GM23338 (cell line): ENCODE data around the gene TCIRG1. TPM values are rescaled to one million over a fixed set of nuclear protein-coding genes. Genes with fewer than 3 reads are reported as not detected.
A peak's percentile ranks its signal among the peaks of the same experiment; 100 is the strongest.

Source experiments
- ATAC-seq: fragments of 200-7000 bp; cut with Tn5 transposase; 3 replicates; pipeline ENCODE4 v1.9.1; 2020
- DNase-seq: peaks from one replicate; pipeline ENCODE4 v3.0.0-alpha.2; 2015; ENCODE audit warnings: low spot score
- H2AFZ ChIP-seq: fragments of 200-600 bp; sonication (generic); 2 replicates; pipeline ENCODE4 v1.8.0; 2016; ENCODE audit warnings: antibody characterized with exemption, mild to moderate bottlenecking, moderate library complexity
- H3F3A ChIP-seq: fragments of 200-600 bp; sonication (generic); replicated peaks from 2 replicates; pipeline ENCODE4 v1.8.0; 2017; ENCODE audit warnings: antibody characterized with exemption, mixed run types, low read depth
- H3K27ac ChIP-seq: fragments of 200-600 bp; sonication (generic); 2 replicates; pipeline ENCODE4 v1.6.1; 2016; ENCODE audit warnings: low read depth
- H3K27me3 ChIP-seq: fragments of 200-600 bp; sonication (generic); 2 replicates; pipeline ENCODE4 v1.8.0; 2016; ENCODE audit warnings: mild to moderate bottlenecking, mixed run types, moderate library complexity; ENCODE audit not compliant: insufficient read depth
- H3K36me3 ChIP-seq: fragments of 200-600 bp; sonication (generic); 2 replicates; pipeline ENCODE4 v1.8.0; 2016; ENCODE audit warnings: mild to moderate bottlenecking; ENCODE audit not compliant: insufficient read depth
- H3K4me1 ChIP-seq: fragments of 200-600 bp; sonication (generic); 2 replicates; pipeline ENCODE4 v1.8.0; 2016; ENCODE audit warnings: mild to moderate bottlenecking, moderate library complexity; ENCODE audit not compliant: insufficient read depth
- H3K4me2 ChIP-seq: fragments of 200-600 bp; sonication (generic); 2 replicates; pipeline ENCODE4 v1.7.1; 2017; ENCODE audit warnings: mixed run types
- H3K4me3 ChIP-seq: fragments of 200-600 bp; sonication (generic); 2 replicates; pipeline ENCODE4 v1.6.1; 2016; ENCODE audit warnings: mixed run types
- H3K79me2 ChIP-seq: fragments of 200-600 bp; sonication (generic); replicated peaks from 2 replicates; pipeline ENCODE4 v1.8.0; 2017; ENCODE audit warnings: mild to moderate bottlenecking; ENCODE audit not compliant: insufficient read depth
- H3K9me2 ChIP-seq: fragments of 200-600 bp; sonication (generic); 2 replicates; pipeline ENCODE4 v1.8.0; 2017; ENCODE audit not compliant: insufficient read depth
- H4K20me1 ChIP-seq: fragments of 200-600 bp; sonication (generic); replicated peaks from 2 replicates; pipeline ENCODE4 v1.8.0; 2017; ENCODE audit warnings: mild to moderate bottlenecking; ENCODE audit not compliant: insufficient read depth
- H3K27ac Mint-ChIP-seq: 2 replicates; pipeline ENCODE4 v1.8.0; 2020; ENCODE audit warnings: inconsistent platforms, mild to moderate bottlenecking, moderate library complexity, mixed read lengths
- H3K27me3 Mint-ChIP-seq: 3 replicates; pipeline ENCODE4 v1.8.0; 2022; ENCODE audit warnings: low read depth, mild to moderate bottlenecking, moderate library complexity, mixed read lengths, inconsistent platforms; ENCODE audit not compliant: insufficient read depth, poor library complexity
- H3K36me3 Mint-ChIP-seq: 3 replicates; pipeline ENCODE4 v1.8.0; 2021; ENCODE audit warnings: low read depth, mild to moderate bottlenecking, inconsistent platforms, moderate library complexity, mixed read lengths
- H3K4me1 Mint-ChIP-seq: 3 replicates; pipeline ENCODE4 v1.8.0; 2020; ENCODE audit warnings: mild to moderate bottlenecking, inconsistent platforms, mixed read lengths
- H3K4me3 Mint-ChIP-seq: 3 replicates; pipeline ENCODE4 v1.8.0; 2021; ENCODE audit warnings: moderate library complexity, mild to moderate bottlenecking, inconsistent platforms, mixed read lengths
- H3K9me3 Mint-ChIP-seq: 3 replicates; pipeline ENCODE4 v1.8.0; 2020; ENCODE audit warnings: moderate library complexity, mild to moderate bottlenecking, inconsistent platforms, mixed read lengths
- CREB1 ChIP-seq: fragments of 250-450 bp; sonication (Bioruptor Pico); IDR thresholded peaks from 2 replicates; pipeline ENCODE4 v1.5.0; 2020; ENCODE audit warnings: low read depth, mild to moderate bottlenecking, moderate library complexity
- EZH2 ChIP-seq: fragments of 200-600 bp; sonication (generic); IDR thresholded peaks from one replicate; pipeline ENCODE4 v1.8.0; 2017; ENCODE audit warnings: antibody characterized with exemption, mild to moderate bottlenecking, low read depth; ENCODE audit not compliant: unreplicated experiment
- EZH2phosphoT487 ChIP-seq: fragments of 200-600 bp; sonication (generic); IDR thresholded peaks from one replicate; pipeline ENCODE4 v1.8.1; 2018; ENCODE audit warnings: antibody characterized with exemption; ENCODE audit not compliant: unreplicated experiment
- NANOG ChIP-seq: IDR thresholded peaks from 2 replicates; pipeline ENCODE4 v1.6.1; 2016; ENCODE audit warnings: antibody characterized with exemption, borderline replicate concordance
- POLR2AphosphoS5 ChIP-seq: IDR thresholded peaks from 2 replicates; pipeline ENCODE4 v1.6.1; 2016; ENCODE audit warnings: antibody characterized with exemption, low read depth
- ZNF114 ChIP-seq: fragments of 250-450 bp; sonication (Bioruptor Pico); IDR thresholded peaks from 2 replicates; pipeline ENCODE4 v1.5.0; 2020; ENCODE audit warnings: mild to moderate bottlenecking, moderate library complexity
- ZNF331 ChIP-seq: fragments of 250-450 bp; sonication (Bioruptor Pico); IDR thresholded peaks from 2 replicates; pipeline ENCODE4 v1.5.0; 2020; ENCODE audit warnings: low read depth, mild to moderate bottlenecking, moderate library complexity
- polyA plus RNA-seq: library from polyadenylated mRNA; unstranded; fragments of >200 nt; fragmentation: Nextera tagmentation; extraction: Ambion mirVana; gene quantifications from 2 replicates; pipeline ENCODE4 v1.2.1, GENCODE V29; 2016
- total RNA-seq: library from RNA; depleted of rRNA; stranded (reverse); fragments of >200 nt; shearing (Covaris generic); gene quantifications from 2 replicates; pipeline ENCODE4 v1.2.3, GENCODE V29; 2014
- TF ChIP-seq, protein P1 (sequence below): IDR thresholded peaks from 2 replicates; pipeline ENCODE4 v1.6.1; 2016; ENCODE audit warnings: antibody characterized with exemption
- TF ChIP-seq, protein P2 (sequence below): fragments of 250-450 bp; sonication (Bioruptor Pico); IDR thresholded peaks from 2 replicates; pipeline ENCODE4 v1.5.0; 2020; ENCODE audit warnings: mild to moderate bottlenecking, moderate library complexity

The TCIRG1 gene
- total and polyA plus RNA-seq, 2 experiments from 2014 or later: 20.4 to 40.4 TPM

DNA sequence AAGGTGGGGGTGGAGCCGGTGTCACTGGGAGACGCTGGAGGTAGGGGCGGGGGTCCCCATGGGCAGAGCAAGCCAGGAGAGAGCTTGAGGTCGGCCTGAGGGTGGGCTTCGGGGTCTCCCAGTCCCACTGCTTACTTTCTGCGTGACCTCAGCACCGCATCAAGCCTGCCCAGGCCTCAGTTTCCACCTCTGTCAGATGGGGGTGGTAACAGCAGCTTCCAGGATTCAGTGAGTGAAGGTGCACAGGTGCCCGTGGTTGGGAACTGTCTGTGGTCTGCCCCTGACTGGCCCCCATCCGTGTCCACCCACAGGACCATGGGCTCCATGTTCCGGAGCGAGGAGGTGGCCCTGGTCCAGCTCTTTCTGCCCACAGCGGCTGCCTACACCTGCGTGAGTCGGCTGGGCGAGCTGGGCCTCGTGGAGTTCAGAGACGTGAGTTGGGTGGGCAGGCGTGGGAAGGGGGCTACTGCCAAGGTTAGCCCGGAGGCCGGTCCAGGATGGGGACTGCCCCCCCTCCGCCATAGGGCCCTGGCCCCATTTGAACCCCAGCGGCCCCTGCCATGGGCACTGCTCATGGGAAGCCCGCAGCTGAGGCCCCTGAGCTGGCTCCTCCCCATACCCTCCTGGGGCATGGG is 2.2 kb downstream of the TCIRG1 start:
- Histone ChIP-seq H2AFZ (no peak overlapping the region), H3K79me2 (no peaks in the 10 kb centered on the region), H3K4me1 (peaks cover 18% of the 10 kb centered on the region), H3K9me2 (no peaks in the 10 kb centered on the region), H3K27me3 (no peaks in the 10 kb centered on the region), H3K4me3 (no peak overlapping the region), H3F3A (peaks cover 10% of the 10 kb centered on the region; the same call in 1 of the 2 replicates), H4K20me1 (no peaks in the 10 kb centered on the region), H3K36me3 (no peaks in the 10 kb centered on the region), H3K27ac (no peak overlapping the region), H3K4me2 (peak overlapping the region; percentile 90; the same call in 1 of the 2 replicates)
- DNase-seq (no peak), ATAC-seq (no peak)
- Mint-ChIP-seq H3K27me3 (peaks cover 9% of the 10 kb centered on the region), H3K9me3 (no peaks in the 10 kb centered on the region), H3K4me3 (no peak overlapping the region), H3K36me3 (no peaks in the 10 kb centered on the region), H3K4me1 (peaks cover 7% of the 10 kb centered on the region), H3K27ac (no peak overlapping the region)
- TF ChIP-seq, protein P1, sequence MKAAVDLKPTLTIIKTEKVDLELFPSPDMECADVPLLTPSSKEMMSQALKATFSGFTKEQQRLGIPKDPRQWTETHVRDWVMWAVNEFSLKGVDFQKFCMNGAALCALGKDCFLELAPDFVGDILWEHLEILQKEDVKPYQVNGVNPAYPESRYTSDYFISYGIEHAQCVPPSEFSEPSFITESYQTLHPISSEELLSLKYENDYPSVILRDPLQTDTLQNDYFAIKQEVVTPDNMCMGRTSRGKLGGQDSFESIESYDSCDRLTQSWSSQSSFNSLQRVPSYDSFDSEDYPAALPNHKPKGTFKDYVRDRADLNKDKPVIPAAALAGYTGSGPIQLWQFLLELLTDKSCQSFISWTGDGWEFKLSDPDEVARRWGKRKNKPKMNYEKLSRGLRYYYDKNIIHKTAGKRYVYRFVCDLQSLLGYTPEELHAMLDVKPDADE: no peak
- TF ChIP-seq NANOG: no peak
- no peak for TF ChIP-seq CREB1
- no peak for TF ChIP-seq POLR2AphosphoS5
- no peak for TF ChIP-seq ZNF331

DNA sequence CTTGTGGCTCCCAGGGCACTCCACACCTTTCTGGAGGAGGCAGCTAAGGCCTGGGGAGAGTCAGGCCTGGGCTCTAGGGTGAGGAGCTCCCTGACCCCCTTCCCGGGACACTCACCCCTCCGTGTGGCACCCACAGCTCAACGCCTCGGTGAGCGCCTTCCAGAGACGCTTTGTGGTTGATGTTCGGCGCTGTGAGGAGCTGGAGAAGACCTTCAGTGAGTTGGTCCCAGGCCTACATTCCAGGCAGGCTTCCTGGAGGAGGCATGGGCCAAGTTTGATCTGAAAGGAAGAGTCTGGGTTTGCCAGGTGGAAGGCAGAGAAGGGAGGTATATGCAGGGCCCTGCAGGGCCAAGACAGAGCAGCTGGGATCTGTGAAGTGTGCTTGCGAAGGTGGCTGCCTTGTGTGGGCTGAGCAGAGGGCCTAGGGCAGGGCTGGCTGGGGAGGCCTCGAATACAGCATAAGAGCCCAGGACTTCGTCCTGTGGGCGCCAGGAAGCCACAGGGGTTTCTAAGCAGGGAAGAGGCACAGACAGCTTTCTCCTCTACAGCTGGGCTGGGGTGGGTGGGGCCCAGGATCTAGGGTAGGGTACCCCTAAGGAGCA is 2.9 kb downstream of the TCIRG1 start:
- Histone ChIP-seq H3K4me3 (no peak overlapping the region), H2AFZ (no peak overlapping the region), H3K9me2 (no peaks in the 10 kb centered on the region), H3K27me3 (no peaks in the 10 kb centered on the region), H4K20me1 (no peaks in the 10 kb centered on the region), H3K4me1 (peaks cover 18% of the 10 kb centered on the region), H3F3A (peaks cover 10% of the 10 kb centered on the region; the same call in 1 of the 2 replicates), H3K36me3 (no peaks in the 10 kb centered on the region), H3K27ac (no peak overlapping the region), H3K79me2 (no peaks in the 10 kb centered on the region), H3K4me2 (no peak overlapping the region)
- Mint-ChIP-seq H3K27ac (no peak overlapping the region), H3K27me3 (peaks cover 9% of the 10 kb centered on the region), H3K36me3 (no peaks in the 10 kb centered on the region), H3K4me3 (no peak overlapping the region), H3K4me1 (peaks cover 7% of the 10 kb centered on the region), H3K9me3 (no peaks in the 10 kb centered on the region)
- DNase-seq (no peak), ATAC-seq (no peak)
- no peak for TF ChIP-seq NANOG
- TF ChIP-seq, protein P2, sequence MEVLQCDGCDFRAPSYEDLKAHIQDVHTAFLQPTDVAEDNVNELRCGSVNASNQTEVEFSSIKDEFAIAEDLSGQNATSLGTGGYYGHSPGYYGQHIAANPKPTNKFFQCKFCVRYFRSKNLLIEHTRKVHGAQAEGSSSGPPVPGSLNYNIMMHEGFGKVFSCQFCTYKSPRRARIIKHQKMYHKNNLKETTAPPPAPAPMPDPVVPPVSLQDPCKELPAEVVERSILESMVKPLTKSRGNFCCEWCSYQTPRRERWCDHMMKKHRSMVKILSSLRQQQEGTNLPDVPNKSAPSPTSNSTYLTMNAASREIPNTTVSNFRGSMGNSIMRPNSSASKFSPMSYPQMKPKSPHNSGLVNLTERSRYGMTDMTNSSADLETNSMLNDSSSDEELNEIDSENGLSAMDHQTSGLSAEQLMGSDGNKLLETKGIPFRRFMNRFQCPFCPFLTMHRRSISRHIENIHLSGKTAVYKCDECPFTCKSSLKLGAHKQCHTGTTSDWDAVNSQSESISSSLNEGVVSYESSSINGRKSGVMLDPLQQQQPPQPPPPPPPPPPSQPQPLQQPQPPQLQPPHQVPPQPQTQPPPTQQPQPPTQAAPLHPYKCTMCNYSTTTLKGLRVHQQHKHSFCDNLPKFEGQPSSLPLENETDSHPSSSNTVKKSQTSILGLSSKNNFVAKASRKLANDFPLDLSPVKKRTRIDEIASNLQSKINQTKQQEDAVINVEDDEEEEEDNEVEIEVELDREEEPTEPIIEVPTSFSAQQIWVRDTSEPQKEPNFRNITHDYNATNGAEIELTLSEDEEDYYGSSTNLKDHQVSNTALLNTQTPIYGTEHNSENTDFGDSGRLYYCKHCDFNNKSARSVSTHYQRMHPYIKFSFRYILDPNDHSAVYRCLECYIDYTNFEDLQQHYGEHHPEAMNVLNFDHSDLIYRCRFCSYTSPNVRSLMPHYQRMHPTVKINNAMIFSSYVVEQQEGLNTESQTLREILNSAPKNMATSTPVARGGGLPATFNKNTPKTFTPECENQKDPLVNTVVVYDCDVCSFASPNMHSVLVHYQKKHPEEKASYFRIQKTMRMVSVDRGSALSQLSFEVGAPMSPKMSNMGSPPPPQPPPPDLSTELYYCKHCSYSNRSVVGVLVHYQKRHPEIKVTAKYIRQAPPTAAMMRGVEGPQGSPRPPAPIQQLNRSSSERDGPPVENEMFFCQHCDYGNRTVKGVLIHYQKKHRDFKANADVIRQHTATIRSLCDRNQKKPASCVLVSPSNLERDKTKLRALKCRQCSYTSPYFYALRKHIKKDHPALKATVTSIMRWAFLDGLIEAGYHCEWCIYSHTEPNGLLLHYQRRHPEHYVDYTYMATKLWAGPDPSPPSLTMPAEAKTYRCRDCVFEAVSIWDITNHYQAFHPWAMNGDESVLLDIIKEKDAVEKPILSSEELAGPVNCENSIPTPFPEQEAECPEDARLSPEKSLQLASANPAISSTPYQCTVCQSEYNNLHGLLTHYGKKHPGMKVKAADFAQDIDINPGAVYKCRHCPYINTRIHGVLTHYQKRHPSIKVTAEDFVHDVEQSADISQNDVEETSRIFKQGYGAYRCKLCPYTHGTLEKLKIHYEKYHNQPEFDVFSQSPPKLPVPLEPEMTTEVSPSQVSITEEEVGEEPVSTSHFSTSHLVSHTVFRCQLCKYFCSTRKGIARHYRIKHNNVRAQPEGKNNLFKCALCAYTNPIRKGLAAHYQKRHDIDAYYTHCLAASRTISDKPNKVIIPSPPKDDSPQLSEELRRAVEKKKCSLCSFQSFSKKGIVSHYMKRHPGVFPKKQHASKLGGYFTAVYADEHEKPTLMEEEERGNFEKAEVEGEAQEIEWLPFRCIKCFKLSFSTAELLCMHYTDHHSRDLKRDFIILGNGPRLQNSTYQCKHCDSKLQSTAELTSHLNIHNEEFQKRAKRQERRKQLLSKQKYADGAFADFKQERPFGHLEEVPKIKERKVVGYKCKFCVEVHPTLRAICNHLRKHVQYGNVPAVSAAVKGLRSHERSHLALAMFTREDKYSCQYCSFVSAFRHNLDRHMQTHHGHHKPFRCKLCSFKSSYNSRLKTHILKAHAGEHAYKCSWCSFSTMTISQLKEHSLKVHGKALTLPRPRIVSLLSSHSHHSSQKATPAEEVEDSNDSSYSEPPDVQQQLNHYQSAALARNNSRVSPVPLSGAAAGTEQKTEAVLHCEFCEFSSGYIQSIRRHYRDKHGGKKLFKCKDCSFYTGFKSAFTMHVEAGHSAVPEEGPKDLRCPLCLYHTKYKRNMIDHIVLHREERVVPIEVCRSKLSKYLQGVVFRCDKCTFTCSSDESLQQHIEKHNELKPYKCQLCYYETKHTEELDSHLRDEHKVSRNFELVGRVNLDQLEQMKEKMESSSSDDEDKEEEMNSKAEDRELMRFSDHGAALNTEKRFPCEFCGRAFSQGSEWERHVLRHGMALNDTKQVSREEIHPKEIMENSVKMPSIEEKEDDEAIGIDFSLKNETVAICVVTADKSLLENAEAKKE (CRISPR knock-in tag): no peak
- no peak for TF ChIP-seq EZH2
- TF ChIP-seq EZH2phosphoT487: no peak
- TF ChIP-seq ZNF114 (CRISPR knock-in tag): no peak
- TF ChIP-seq POLR2AphosphoS5: no peak
